Muscle of leg (tissue), 11 donors: ENCODE measurements around the gene PRSS36. TPM values are rescaled to one million over a fixed set of nuclear protein-coding genes. Genes with fewer than 3 reads are reported as not detected.

Experiments used
- DNase-seq: peaks from one replicate; pipeline ENCODE4 v3.0.0; 2013
- H3K27ac ChIP-seq: one replicate; pipeline ENCODE4 v1.5.1; 2013; ENCODE audit warnings: mild to moderate bottlenecking, low read length, control low read depth
- H3K27me3 ChIP-seq: one replicate; pipeline ENCODE4 v1.6.1; 2013; ENCODE audit warnings: low read length; ENCODE audit not compliant: control insufficient read depth, insufficient read depth
- H3K36me3 ChIP-seq: one replicate; pipeline ENCODE4 v1.6.1; 2013; ENCODE audit warnings: low read length; ENCODE audit not compliant: control insufficient read depth, insufficient read depth
- H3K4me1 ChIP-seq: one replicate; pipeline ENCODE4 v1.6.1; 2013; ENCODE audit warnings: low read length; ENCODE audit not compliant: control insufficient read depth, insufficient read depth
- H3K4me3 ChIP-seq: one replicate; pipeline ENCODE4 v1.5.1; 2013; ENCODE audit warnings: low read length, control low read depth
- H3K9me3 ChIP-seq: replicated peaks from 2 replicates; pipeline ENCODE4 v1.6.1; 2013; ENCODE audit warnings: low read depth, low read length; ENCODE audit not compliant: control insufficient read depth
- WGBS: methylation state at CpG from one replicate; pipeline ENCODE4 v1.1.5; 2013; ENCODE audit warnings: missing lambda C conversion rate; ENCODE audit not compliant: insufficient coverage; 5-methylcytosine and 5-hydroxymethylcytosine counted together
- polyA plus RNA-seq, 8 donors: library from polyadenylated mRNA; unstranded; fragments of 120-200 nt; gene quantifications; one replicate each; pipeline versions ENCODE4 v1.2.1 to v1.2.3, GENCODE V29; 2013; ENCODE audit warnings: inconsistent platforms in 1 of 8, low replicate concordance in 1 of 8; ENCODE audit not compliant: insufficient read length in 8 of 8, insufficient read depth in 1 of 8
- total RNA-seq: library from RNA; stranded (reverse); fragments of 120-200 nt; gene quantifications from one replicate; pipeline ENCODE4 v1.2.4, GENCODE V29; 2013

The PRSS36 gene
- total and polyA plus RNA-seq, 9 donors: 0.55 to 2.6 (median 1.7) TPM

DNA sequence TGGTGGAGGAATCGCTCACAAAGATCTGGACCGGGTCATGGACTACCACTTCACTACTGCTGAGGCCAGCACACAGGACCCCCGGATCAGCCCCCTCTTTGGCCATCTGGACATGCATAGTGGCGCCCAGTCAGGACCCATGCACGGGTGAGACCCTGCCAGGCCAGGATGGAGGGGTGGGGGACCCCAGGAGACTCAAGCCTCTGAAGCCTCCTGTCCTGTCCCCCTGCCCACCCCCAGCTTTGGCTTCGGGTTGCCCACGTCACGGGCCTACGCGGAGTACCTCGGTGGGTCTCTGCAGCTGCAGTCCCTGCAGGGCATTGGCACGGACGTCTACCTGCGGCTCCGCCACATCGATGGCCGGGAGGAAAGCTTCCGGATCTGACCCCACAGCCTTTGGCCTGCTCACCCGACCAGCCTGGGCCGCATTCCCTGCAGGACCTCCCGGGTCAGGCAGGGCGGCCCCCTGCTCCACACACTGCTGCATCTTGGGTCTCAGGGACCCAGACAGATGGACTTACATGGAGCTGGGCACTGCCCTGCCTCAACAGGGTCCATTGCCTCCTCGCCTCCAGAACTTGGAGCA lies 37.9 kb downstream of the PRSS36 start:
- H3K27me3 ChIP-seq: no peaks in the 10 kb centered on the region
- H3K27ac ChIP-seq: no peak overlapping the region
- peak; percentile 7 for DNase-seq
- H3K4me3 ChIP-seq: no peak overlapping the region
- peaks cover 43% of the 10 kb centered on the region for H3K36me3 ChIP-seq
- H3K4me1 ChIP-seq: peaks cover 26% of the 10 kb centered on the region
- H3K9me3 ChIP-seq: no peaks in the 10 kb centered on the region
- WGBS: 96% methylated on average over 21 of the region's 23 CpGs

DNA sequence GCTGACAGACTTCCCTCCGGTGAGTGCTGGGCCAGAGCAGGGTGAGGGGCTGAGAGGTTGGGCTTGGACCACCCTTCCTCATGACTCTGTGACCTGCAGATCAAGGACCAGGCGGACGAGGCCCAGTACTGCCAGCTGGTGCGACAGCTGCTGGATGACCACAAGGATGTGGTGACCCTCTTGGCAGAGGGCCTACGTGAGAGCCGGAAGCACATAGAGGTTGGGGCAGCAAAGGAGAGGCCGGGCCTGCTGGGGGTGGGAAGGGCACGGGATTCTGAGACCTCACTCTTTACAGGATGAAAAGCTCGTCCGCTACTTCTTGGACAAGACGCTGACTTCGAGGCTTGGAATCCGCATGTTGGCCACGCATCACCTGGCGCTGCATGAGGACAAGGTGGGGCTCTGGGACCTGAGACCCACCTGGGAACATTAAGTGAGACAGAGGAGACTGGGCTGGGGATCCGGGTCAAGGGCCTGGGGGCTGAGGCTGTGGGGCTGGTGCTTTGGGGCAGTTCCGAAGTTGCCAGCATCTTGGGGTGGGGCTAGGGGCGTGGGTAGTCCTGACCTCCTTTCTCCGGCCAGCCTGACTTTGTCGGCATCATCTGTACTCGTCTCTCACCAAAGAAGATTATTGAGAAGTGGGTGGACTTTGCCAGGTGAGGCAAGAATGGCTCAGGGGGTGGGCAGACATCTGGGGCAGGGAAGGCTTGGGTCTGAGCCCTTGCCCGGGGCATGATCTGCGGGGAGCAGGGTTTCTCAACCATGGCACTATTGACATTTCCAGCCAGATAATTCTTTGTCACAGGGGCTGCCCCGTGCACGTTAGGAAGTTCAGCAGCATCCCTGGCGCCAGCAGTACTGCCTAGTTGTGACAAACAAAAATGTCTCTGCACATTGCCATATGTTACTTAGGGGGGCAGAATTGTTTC lies 39.5 kb downstream of the PRSS36 start:
- Histone ChIP-seq H3K9me3 (no peaks in the 10 kb centered on the region), H3K4me3 (no peak overlapping the region), H3K4me1 (peaks cover 27% of the 10 kb centered on the region), H3K27me3 (no peaks in the 10 kb centered on the region), H3K36me3 (peaks cover 43% of the 10 kb centered on the region), H3K27ac (no peak overlapping the region)
- WGBS: 85% methylated on average over 19 of the region's 26 CpGs
- peak; percentile 44 for DNase-seq

DNA sequence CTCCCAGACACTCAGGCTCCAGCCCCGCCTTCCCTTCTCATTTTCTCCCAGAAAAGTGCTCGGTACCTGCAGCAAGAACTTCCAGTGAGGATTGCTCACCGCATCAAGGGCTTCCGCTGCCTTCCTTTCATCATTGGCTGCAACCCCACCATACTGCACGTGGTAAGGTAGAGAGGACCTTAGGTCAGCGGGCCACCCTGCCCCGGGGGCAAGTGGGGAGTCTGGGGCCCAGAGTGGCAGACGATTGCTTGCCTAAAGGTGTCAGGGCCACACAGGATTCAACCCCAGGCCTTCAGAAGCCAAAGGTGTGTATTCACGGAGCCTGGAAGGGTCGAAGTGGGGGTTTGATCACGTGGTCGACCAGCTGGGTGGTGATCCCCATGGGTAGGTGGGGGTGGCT lies 40.2 kb downstream of the PRSS36 start:
- WGBS: 93% methylated on average over 8 of the region's 12 CpGs

DNA sequence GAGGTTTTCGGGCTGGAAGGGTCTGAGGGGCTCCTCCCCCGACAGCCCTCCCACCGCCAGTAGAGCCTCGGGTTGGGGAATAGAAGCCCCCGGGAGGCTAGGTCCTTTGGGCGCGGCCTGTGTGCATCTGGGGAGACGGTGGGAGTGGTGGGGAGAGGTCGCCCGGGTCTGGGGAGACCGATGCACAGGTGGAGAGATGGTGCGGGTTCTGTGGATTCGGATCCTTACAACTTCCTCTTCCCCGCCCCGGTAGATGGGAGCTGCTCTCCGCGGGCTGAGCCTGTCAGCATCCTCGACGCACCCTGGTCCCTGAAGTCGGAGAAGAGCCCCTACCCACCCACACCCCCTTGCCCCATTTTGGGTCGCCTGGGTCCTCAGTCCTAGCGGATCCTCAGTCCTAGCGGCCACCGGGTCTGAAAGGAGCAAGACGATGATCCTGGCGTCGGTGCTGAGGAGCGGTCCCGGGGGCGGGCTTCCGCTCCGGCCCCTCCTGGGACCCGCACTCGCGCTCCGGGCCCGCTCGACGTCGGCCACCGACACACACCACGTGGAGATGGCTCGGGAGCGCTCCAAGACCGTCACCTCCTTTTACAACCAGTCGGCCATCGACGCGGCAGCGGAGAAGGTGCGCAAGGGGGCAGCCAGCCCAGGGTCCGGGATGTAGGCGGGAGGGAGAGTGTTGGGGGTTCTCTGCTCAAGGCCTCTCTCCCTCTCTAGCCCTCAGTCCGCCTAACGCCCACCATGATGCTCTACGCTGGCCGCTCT lies 40.9 kb downstream of the PRSS36 start:
- no peaks in the 10 kb centered on the region for H3K27me3 ChIP-seq
- no peak for DNase-seq
- H3K4me1 ChIP-seq: peaks cover 27% of the 10 kb centered on the region
- WGBS: 20% methylated on average over 9 of the region's 57 CpGs
- peak overlapping the region; percentile 76 for H3K4me3 ChIP-seq
- H3K36me3 ChIP-seq: peaks cover 43% of the 10 kb centered on the region
- peak overlapping the region; percentile 20 for H3K27ac ChIP-seq
- H3K9me3 ChIP-seq: no peaks in the 10 kb centered on the region

More for the DNA sequence above, 40.2 kb downstream of the PRSS36 start:
- Histone ChIP-seq H3K27me3 (no peaks in the 10 kb centered on the region), H3K27ac (no peak overlapping the region), H3K4me3 (no peak overlapping the region), H3K9me3 (no peaks in the 10 kb centered on the region), H3K4me1 (peaks cover 27% of the 10 kb centered on the region), H3K36me3 (peaks cover 43% of the 10 kb centered on the region)
- no peak for DNase-seq

DNA sequence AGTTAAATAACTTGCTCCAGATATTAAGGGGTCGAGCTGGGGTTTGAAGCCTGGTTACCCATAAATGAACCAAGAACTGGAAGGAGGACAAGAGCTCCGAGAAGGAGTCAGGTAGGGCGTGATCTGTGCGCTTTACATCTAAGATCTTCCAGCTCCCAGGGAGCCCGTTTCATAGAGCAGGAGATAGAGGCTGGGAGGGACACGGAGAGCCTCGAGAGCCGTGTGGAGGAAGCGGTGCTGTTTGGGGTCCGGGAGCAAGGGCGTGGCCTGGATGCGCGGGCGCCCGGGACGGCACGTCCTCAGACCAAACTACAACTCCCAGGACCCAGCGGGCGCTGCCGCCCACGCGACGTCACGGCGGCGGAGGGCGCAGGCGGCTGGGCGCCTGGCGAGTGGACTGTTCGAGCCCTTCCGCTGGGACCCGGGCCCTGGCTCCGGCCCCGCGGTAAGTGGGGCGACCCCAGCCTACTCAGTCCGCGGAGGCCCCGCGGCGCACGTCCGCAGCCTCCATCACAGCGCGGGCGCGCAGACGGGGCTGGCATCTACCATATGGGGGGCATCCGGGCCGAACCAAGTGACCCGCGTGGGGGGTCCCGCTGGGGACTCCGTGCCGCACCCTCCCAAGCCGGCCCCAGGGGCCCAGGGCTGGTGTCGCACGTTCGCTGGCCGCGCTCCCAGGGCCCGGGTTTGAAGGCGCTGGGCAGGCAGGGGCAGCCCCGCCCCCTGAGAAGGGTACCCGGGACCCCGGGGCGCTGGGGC lies 41.7 kb downstream of the PRSS36 start, which contains the start of gene BCKDK:
Gene BCKDK, plus strand, starts transcription at position 352 of the 759 bp plus-strand sequence. CDS start 838 bp downstream, outside the sequence.
- Histone ChIP-seq H3K4me3 (peak within 1 kb of the TSS; percentile 76), H3K27ac (peak within 1 kb of the TSS; percentile 20), H3K36me3 (peaks cover 39% of the 10 kb centered on the region), H3K4me1 (peaks cover 27% of the 10 kb centered on the region), H3K27me3 (no peaks in the 10 kb centered on the region), H3K9me3 (no peaks in the 10 kb centered on the region)
- peak; percentile 86 for DNase-seq
- 3% methylated on average over 61 of the region's 68 CpGs for WGBS

DNA sequence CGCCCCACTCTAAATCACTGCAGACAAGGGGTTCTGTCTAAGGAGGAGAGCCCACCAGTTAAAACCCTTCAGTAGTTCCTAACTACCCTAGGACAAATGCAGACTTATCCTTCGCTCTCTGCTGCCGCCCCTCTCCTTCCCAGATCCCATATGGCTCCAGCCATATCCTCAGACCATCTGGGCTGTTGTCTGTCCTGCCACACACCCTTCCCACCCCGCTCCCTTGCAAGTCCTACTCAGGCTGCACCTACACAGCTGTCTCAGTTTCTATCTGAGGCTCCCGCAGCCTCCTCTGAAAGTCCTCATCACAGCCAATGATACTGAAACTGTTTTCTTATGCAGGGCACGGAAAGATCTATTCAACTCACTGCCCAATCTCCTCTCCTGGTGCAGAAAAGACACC lies 42.4 kb downstream of the PRSS36 start:
- Histone ChIP-seq H3K27ac (no peak overlapping the region), H3K27me3 (no peaks in the 10 kb centered on the region), H3K4me1 (peaks cover 27% of the 10 kb centered on the region), H3K4me3 (no peak overlapping the region), H3K9me3 (no peaks in the 10 kb centered on the region), H3K36me3 (peaks cover 33% of the 10 kb centered on the region)
- DNase-seq: no peak
- WGBS: 77% methylated on average over 3 of the region's 6 CpGs

DNA sequence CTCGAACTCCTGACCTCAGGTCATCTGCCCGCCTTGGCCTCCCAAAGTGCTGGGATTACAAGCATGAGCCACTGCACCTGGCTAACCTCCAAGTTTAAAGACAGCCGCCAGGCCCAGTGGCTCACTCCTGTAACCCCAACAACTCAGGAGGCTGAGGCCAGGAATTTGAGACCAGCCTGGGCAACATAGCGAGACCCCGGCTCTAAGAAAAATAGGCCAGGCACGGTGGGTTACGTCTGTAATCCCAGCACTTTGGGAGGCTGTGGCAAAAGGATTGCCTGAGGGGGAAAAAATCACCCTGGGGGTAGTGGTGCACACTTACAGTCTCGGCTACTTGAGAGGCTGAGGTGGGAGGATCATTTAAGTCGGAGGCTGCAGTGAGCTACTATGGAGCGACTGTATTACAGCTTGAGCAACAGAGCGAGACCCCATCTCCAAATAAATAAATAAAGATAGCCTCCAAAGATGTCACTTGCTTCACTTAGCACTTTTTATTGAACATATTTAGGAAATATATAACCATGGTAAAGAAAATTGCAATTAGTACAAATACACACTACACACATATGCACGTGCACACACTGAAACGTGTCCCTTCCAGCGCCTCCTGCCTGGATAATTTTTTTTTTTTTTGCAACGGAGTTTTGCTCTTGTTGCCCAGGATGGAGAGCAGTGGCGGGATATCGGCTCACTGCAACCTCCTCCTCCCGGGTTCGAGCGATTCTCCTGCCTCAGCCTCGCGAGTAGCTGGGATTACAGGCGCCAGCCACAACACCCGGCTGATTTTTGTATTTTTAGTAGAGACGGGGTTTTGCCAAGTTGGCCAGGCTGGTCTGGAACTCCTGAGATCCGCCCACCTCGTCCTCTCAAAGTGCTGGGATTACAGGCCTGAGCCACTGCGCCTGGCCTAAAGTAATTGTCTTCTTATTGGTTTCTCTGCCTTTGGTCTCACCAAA lies 43.1 kb downstream of the PRSS36 start:
- 80% methylated on average over 11 of the region's 28 CpGs for WGBS
- H3K36me3 ChIP-seq: peaks cover 26% of the 10 kb centered on the region
- no peak for DNase-seq
- H3K27ac ChIP-seq: no peak overlapping the region
- no peaks in the 10 kb centered on the region for H3K9me3 ChIP-seq
- no peaks in the 10 kb centered on the region for H3K27me3 ChIP-seq
- H3K4me3 ChIP-seq: no peak overlapping the region
- peaks cover 27% of the 10 kb centered on the region for H3K4me1 ChIP-seq

DNA sequence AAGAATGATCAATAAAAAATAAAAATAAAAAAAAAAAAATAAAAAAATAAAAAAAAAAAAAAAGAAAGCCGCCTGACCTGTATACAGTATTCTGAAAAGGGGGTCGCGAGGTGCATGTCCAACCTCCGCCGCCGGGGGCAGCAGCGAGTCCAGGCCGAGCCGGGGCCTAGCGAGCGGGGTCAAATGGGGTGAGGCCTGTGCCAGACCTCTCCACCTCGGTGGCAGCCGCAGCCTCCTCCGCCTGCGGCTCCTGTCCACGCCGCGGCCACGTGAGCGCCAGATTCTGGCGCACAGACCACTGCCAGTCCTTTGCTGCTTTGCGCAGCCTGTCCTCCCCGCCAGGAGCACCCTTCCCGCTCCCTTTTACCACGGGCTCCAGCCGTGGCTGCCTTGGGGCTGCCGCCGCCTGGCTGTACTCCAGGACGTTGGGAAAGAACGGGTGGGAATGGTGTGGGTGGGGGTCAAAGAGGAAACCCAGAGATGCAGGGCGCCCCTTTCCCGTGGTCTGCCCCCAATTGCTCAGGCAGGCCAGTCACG lies 44.1 kb downstream of the PRSS36 start:
- no peak overlapping the region for H3K27ac ChIP-seq

More for the DNA sequence above, 44.1 kb downstream of the PRSS36 start:
- no peak overlapping the region for H3K4me3 ChIP-seq
- 5% methylated on average over 15 of the region's 33 CpGs for WGBS
- H3K9me3 ChIP-seq: no peaks in the 10 kb centered on the region
- peak; percentile 66 for DNase-seq
- peaks cover 27% of the 10 kb centered on the region for H3K4me1 ChIP-seq
- H3K36me3 ChIP-seq: peaks cover 15% of the 10 kb centered on the region
- H3K27me3 ChIP-seq: no peaks in the 10 kb centered on the region
